Liver (tissue), 9 donors: ENCODE measurements around the gene ITGB2. TPM values are rescaled to one million over a fixed set of nuclear protein-coding genes. Genes with fewer than 3 reads are reported as not detected.

Experiments
- DNase-seq: peaks from one replicate; pipeline ENCODE4 v3.0.0-alpha.2; 2017; ENCODE audit warnings: low spot score
- H3K27ac ChIP-seq, 2 donors: one replicate each; pipeline ENCODE4 v1.7.0; 2013; ENCODE audit warnings: inconsistent platforms in 2 of 2, low read length in 2 of 2, control low read depth in 1 of 2, low read depth in 1 of 2, mild to moderate bottlenecking in 1 of 2
- H3K27me3 ChIP-seq, 4 donors: one replicate each; pipeline versions ENCODE4 v1.6.1 to v1.7.0; 2013; ENCODE audit warnings: low read length in 3 of 4, inconsistent platforms in 1 of 4, mild to moderate bottlenecking in 1 of 4, moderate library complexity in 1 of 4; ENCODE audit not compliant: control insufficient read depth in 4 of 4, insufficient read depth in 4 of 4
- H3K36me3 ChIP-seq, 4 donors: one replicate each; pipeline versions ENCODE4 v1.6.1 to v1.7.0; 2013; ENCODE audit warnings: low read length in 3 of 4, mild to moderate bottlenecking in 3 of 4, low read depth in 1 of 4, moderate library complexity in 1 of 4; ENCODE audit not compliant: control insufficient read depth in 4 of 4, insufficient read depth in 3 of 4
- H3K4me1 ChIP-seq, 4 donors: one replicate each; pipeline versions ENCODE4 v1.6.1 to v1.7.0; 2013; ENCODE audit warnings: low read length in 3 of 4, mild to moderate bottlenecking in 3 of 4, moderate library complexity in 1 of 4; ENCODE audit not compliant: control insufficient read depth in 4 of 4, insufficient read depth in 4 of 4
- H3K4me3 ChIP-seq, 3 donors: one replicate each; pipeline versions ENCODE4 v1.6.1 to v1.7.0; 2013; ENCODE audit warnings: low read length in 3 of 3, control low read depth in 1 of 3, low read depth in 1 of 3, mild to moderate bottlenecking in 1 of 3
- H3K9ac ChIP-seq, 2 donors: one replicate each; pipeline ENCODE4 v1.7.0; 2013; ENCODE audit warnings: low read length in 2 of 2, mild to moderate bottlenecking in 2 of 2, moderate library complexity in 2 of 2, control low read depth in 1 of 2, low read depth in 1 of 2
- H3K9me3 ChIP-seq, 4 donors: one replicate each; pipeline versions ENCODE4 v1.6.1 to v1.7.0; 2013; ENCODE audit warnings: low read length in 3 of 4; ENCODE audit not compliant: control insufficient read depth in 4 of 4
- ATF3 ChIP-seq: IDR thresholded peaks from 2 replicates; pipeline ENCODE4 v1.6.1; 2016; ENCODE audit warnings: antibody characterized with exemption
- FOXA1 ChIP-seq: IDR thresholded peaks from 2 replicates; pipeline ENCODE4 v1.6.1; 2016; ENCODE audit warnings: antibody characterized with exemption
- FOXA2 ChIP-seq: IDR thresholded peaks from 2 replicates; pipeline ENCODE4 v1.6.1; 2016; ENCODE audit warnings: antibody characterized with exemption
- GABPA ChIP-seq, 2 donors: IDR thresholded peaks in 1 of 2; conservative IDR thresholded peaks in 1 of 2; 2 replicates each; pipeline ENCODE4 v1.6.1; 2016; ENCODE audit warnings: antibody characterized with exemption in 2 of 2, mild to moderate bottlenecking in 1 of 2, moderate library complexity in 1 of 2
- HNF4G ChIP-seq: IDR thresholded peaks from 2 replicates; pipeline ENCODE4 v1.6.1; 2016; ENCODE audit warnings: antibody characterized with exemption
- MAX ChIP-seq: IDR thresholded peaks from 2 replicates; pipeline ENCODE4 v1.6.1; 2016; ENCODE audit warnings: antibody characterized with exemption
- NR2F2 ChIP-seq: IDR thresholded peaks from 2 replicates; pipeline ENCODE4 v1.6.1; 2016; ENCODE audit warnings: antibody characterized with exemption
- REST ChIP-seq: IDR thresholded peaks from 2 replicates; pipeline ENCODE4 v1.6.1; 2016; ENCODE audit warnings: antibody characterized with exemption, mild to moderate bottlenecking
- ZBTB33 ChIP-seq: IDR thresholded peaks from 2 replicates; pipeline ENCODE4 v1.6.1; 2016; ENCODE audit warnings: antibody characterized with exemption
- WGBS: extraction: QIAGEN DNeasy Blood & Tissue Kit; methylation state at CpG from one replicate; pipeline ENCODE4 v1.1.7; 2013; 5-methylcytosine and 5-hydroxymethylcytosine counted together
- polyA plus RNA-seq, 2 donors: library from polyadenylated mRNA; stranded (reverse) in 1 of 2; unstranded in 1 of 2; fragments of 200-250 nt in 1 of 2; fragments of >200 nt in 1 of 2; fragmentation: Nextera tagmentation in 1 of 2; extraction: Ambion mirVana in 1 of 2; gene quantifications; one replicate each; pipeline versions ENCODE4 v1.2.1 to v1.2.3, GENCODE V29; 2013 to 2015
- total RNA-seq, 2 donors: library from RNA; depleted of rRNA; stranded (reverse); fragments of >200 nt; gene quantifications; one replicate each; pipeline ENCODE4 v1.2.3, GENCODE V29; 2014
- donor health status: healthy.
- donor health status: healthy.
- donor health status: healthy.
- donor health status: healthy.
- donor health status: healthy.

The ITGB2 gene
- total and polyA plus RNA-seq, 4 donors: 9.6 to 50.6 (median 28.7) TPM

- TF ChIP-seq REST (no peak), NR2F2 (no peak), ZBTB33 (no peak)
Measured at GRCh38 chr21:44903050-44903685, 17.5 kb downstream of the ITGB2 start (continued).

GRCh38 chr21:44902268-44903049 lies 18.2 kb downstream of the ITGB2 start:
- 94% methylated on average over 30 of the region's 30 CpGs for WGBS
- Histone ChIP-seq H3K27ac (no peak overlapping the region), H3K36me3 (peaks cover 0 to 11% (median 0%) of the 10 kb centered on the region in 4 donors)

More at GRCh38 chr21:44902268-44903049, 18.2 kb downstream of the ITGB2 start:
- DNase-seq: no peak
- no peaks in the 10 kb centered on the region for H3K27me3 ChIP-seq
- no peak for TF ChIP-seq MAX
- TF ChIP-seq ATF3: no peak
- TF ChIP-seq HNF4G: no peak
- no peak for TF ChIP-seq ZBTB33
- TF ChIP-seq GABPA (IDR thresholded peaks at IDR 0.05 in 1 of 2, conservative IDR thresholded peaks at IDR 0.05 in 1 of 2): no peak
- TF ChIP-seq FOXA2: no peak
- no peak for TF ChIP-seq FOXA1
- no peak overlapping the region for H3K4me3 ChIP-seq
- H3K4me1 ChIP-seq: peaks cover 0 to 2% (median under 1%) of the 10 kb centered on the region in 4 donors
- no peak overlapping the region for H3K9ac ChIP-seq
- no peaks in the 10 kb centered on the region for H3K9me3 ChIP-seq
